Kidney epithelial cell (primary cell): Measurements from ENCODE around the gene DUSP21. TPM values are rescaled to one million over a fixed set of nuclear protein-coding genes. Genes with fewer than 3 reads are reported as not detected.

ENCODE experiments used
- DNase-seq: peaks from one replicate; pipeline ENCODE4 v3.0.0-alpha.2; 2010; ENCODE audit warnings: low read depth
- H3K27me3 ChIP-seq: 2 replicates; pipeline ENCODE4 v1.6.0; 2011; ENCODE audit warnings: low read length; ENCODE audit not compliant: control insufficient read depth, insufficient read depth
- H3K36me3 ChIP-seq: 2 replicates; pipeline ENCODE4 v1.5.1; 2011; ENCODE audit warnings: low read length; ENCODE audit not compliant: control insufficient read depth, insufficient read depth
- H3K4me3 ChIP-seq: 2 replicates; pipeline ENCODE4 v1.5.1; 2011; ENCODE audit warnings: low read depth, mild to moderate bottlenecking, control low read depth, low read length
- CTCF ChIP-seq: IDR thresholded peaks from 2 replicates; pipeline ENCODE4 v1.5.1; 2011; ENCODE audit warnings: mild to moderate bottlenecking, moderate library complexity, low read length, control low read depth, inconsistent platforms; ENCODE audit not compliant: insufficient read depth, poor library complexity, severe bottlenecking
- total RNA-seq: library from RNA; depleted of rRNA; stranded (reverse); fragments of >200 nt; gene quantifications from 2 replicates; pipeline ENCODE4 v1.2.3, GENCODE V29; 2015

DUSP21 gene
- total RNA-seq, result not detected in 2 replicates

- no peak for TF ChIP-seq CTCF
- Histone ChIP-seq H3K27me3 (no peaks in the 10 kb centered on the region), H3K36me3 (no peaks in the 10 kb centered on the region), H3K4me3 (no peak within 1 kb of the TSS)
- DNase-seq, result no peak
Measured at GRCh38 chrX:44843753-44844152, at the start of gene DUSP21. Gene DUSP21 (plus strand): TSS chrX:44844021. CDS start chrX:44844133, 112 bp downstream.

DNA sequence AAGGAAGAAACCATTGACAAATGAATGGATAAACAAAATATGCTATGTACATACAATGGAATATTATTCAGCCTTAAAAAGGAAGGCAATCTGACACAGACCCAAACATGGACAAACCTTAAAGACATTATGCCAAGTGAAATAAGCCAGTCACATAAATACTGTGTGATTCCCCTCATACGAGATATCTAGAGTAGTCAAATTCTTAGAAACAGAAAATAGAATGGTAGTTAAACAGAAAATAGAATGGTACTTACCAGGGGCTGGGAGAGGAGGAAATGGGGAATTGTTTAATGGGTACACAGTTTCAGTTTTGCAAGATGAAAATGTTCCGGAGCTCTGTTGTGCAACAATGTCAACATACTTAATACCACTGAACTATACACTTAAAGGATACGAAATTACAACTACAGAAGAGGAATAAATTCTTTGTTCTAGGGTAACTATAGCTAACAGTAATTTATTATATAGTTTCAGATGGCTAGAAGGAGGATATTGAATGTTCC lies 47.8 kb upstream of the DUSP21 start:
- TF ChIP-seq CTCF, result no peak
- Histone ChIP-seq H3K4me3 (no peak overlapping the region), H3K27me3 (no peaks in the 10 kb centered on the region), H3K36me3 (no peaks in the 10 kb centered on the region)
- no peak for DNase-seq

DNA sequence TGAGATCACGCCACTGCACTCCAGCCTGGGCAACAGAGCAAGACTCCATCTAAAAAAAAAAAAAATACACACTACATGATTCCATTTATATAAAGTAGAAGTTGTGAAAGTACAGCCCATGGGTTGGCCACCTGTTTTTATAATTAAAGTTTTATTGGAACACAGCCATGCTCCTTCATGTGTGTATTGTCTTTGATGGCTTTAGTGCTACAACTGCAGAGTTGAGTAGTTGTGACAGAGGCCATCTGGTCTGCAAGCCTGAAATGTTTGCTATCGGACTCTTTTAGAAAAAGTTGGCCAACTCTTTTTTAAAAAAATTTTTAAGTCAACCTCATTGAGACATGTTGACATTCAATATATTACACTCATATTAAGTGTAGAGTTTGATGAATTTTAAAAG lies 41.2 kb upstream of the DUSP21 start:
- H3K27me3 ChIP-seq, result no peaks in the 10 kb centered on the region
- no peaks in the 10 kb centered on the region for H3K36me3 ChIP-seq
- H3K4me3 ChIP-seq, result no peak overlapping the region
- no peak for DNase-seq
- TF ChIP-seq CTCF, result no peak

DNA sequence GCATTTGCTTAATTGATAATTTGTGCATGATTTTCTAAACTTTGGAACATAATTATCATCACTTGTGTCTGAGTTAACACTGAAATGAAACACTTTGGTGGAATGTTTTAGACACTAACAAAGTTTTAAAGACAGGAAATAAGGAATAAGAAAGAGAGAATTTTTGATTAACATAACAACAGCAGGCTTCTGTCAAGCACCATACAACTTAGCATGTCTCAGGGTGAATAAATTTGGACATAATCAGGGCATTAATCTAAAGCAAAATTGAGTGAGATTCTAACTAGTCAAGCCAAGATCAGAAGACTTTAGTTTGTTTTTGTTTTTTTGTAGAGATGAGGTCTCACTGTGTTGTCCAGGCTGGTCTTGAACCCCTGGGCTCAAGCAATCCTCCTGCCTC lies 28.1 kb upstream of the DUSP21 start:
- DNase-seq, result no peak
- no peak for TF ChIP-seq CTCF
- H3K4me3 ChIP-seq, result no peak overlapping the region

DNA sequence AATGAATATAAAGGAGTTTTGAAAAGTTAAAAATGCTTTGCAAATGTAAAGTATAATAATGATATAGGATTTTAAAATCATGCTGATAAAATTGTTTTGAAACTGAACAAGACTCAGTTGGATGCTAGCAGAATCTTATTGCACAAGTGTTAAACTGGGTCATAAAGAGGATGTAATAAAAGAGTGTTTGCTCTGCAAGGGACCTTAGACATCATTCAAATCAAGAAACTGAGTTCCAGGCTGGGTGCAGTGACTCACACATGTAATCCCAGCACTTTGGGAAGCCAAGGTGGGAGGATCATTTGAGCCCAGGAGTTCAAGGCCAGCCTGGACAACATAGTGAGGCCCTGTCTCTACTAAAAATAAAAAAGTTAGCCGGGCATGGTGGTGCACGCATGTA lies 27.5 kb upstream of the DUSP21 start:
- no peak for TF ChIP-seq CTCF
- H3K4me3 ChIP-seq, result no peak overlapping the region
- DNase-seq, result no peak
- no peaks in the 10 kb centered on the region for H3K27me3 ChIP-seq
- H3K36me3 ChIP-seq, result no peaks in the 10 kb centered on the region

More for the DNA sequence above, 28.1 kb upstream of the DUSP21 start:
- no peaks in the 10 kb centered on the region for H3K36me3 ChIP-seq
- no peaks in the 10 kb centered on the region for H3K27me3 ChIP-seq

DNA sequence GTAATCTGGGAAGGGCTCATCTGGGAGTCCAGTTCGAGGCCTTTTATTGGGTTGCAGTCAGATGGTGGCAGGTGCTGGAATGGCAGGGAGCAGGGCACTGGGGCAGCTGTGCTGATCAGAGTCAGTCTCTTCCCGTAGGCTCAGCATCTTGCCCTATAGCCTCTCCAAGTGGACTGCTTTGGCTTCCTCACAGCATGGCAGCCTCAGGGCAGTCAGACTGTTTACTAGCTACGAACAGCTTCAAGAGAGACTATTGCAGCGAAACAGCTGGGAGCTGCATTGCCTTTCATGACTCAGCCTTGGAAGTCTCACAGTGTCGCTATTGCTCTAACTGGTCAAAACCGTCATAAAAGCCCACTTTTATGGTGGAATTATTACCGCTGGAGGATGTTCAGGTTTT lies 26.8 kb upstream of the DUSP21 start:
- Histone ChIP-seq H3K4me3 (no peak overlapping the region), H3K27me3 (no peaks in the 10 kb centered on the region), H3K36me3 (no peaks in the 10 kb centered on the region)
- TF ChIP-seq CTCF, result no peak
- DNase-seq, result no peak
